Caco-2 (cell line): ENCODE measurements around the gene WDR77. TPM values are rescaled to one million over a fixed set of nuclear protein-coding genes. Genes with fewer than 3 reads are reported as not detected.

Experiments used
- BruUV-seq: library from RNA; stranded (reverse); fragments of 400-500 nt; replicated peaks from 2 replicates; lab custom pipeline; 2021; lab: Mats Ljungman, UMichigan
- CTCF ChIA-PET: fragments of 300-600 bp; sonication (Branson Sonifier 250); formaldehyde crosslinking; loops from one replicate; lab custom pipeline; 2022; ENCODE audit warnings: antibody characterized with exemption; lab: Charles Lee
- POLR2A ChIA-PET: fragments of 300-600 bp; sonication (Branson Sonifier 250); formaldehyde crosslinking; loops from one replicate; lab custom pipeline; 2022; ENCODE audit warnings: antibody characterized with exemption; lab: Charles Lee
- DNase-seq, 2 experiments: peaks; one replicate each; pipeline versions ENCODE4 v3.0.0 to v3.0.0-alpha.2; 2020 to 2022
- H3K27me3 ChIP-seq: replicated peaks from 2 replicates; pipeline ENCODE4 v1.6.0; 2011; ENCODE audit warnings: low read length; ENCODE audit not compliant: control insufficient read depth, insufficient read depth
- H3K36me3 ChIP-seq: 2 replicates; pipeline ENCODE4 v1.5.1; 2011; ENCODE audit warnings: low read length; ENCODE audit not compliant: control insufficient read depth, insufficient read depth
- H3K4me1 ChIP-seq: fragments of 250-450 bp; sonication (Bioruptor Pico); 2 replicates; pipeline ENCODE4 v1.5.1; 2020; ENCODE audit warnings: mild to moderate bottlenecking
- H3K4me3 ChIP-seq: 2 replicates; pipeline ENCODE4 v1.5.1; 2011; ENCODE audit warnings: low read depth, mild to moderate bottlenecking, control low read depth, low read length
- H3K9me3 ChIP-seq: fragments of 250-450 bp; sonication (Bioruptor Pico); 2 replicates; pipeline ENCODE4 v1.5.1; 2020; ENCODE audit warnings: mild to moderate bottlenecking, moderate library complexity
- H3K27ac Mint-ChIP-seq: one replicate; pipeline ENCODE4 v1.8.0; 2022; ENCODE audit warnings: mixed read lengths; ENCODE audit not compliant: unreplicated experiment
- H3K27me3 Mint-ChIP-seq: one replicate; pipeline ENCODE4 v1.8.0; 2022; ENCODE audit warnings: mixed read lengths; ENCODE audit not compliant: insufficient read depth, unreplicated experiment
- H3K36me3 Mint-ChIP-seq: one replicate; pipeline ENCODE4 v1.8.0; 2022; ENCODE audit warnings: mild to moderate bottlenecking, mixed read lengths; ENCODE audit not compliant: insufficient read depth, unreplicated experiment
- H3K4me1 Mint-ChIP-seq: one replicate; pipeline ENCODE4 v1.8.0; 2022; ENCODE audit warnings: low read depth, mixed read lengths; ENCODE audit not compliant: unreplicated experiment
- H3K4me3 Mint-ChIP-seq: one replicate; pipeline ENCODE4 v1.8.0; 2022; ENCODE audit warnings: mild to moderate bottlenecking, moderate library complexity, mixed read lengths; ENCODE audit not compliant: unreplicated experiment
- H3K9me3 Mint-ChIP-seq: one replicate; pipeline ENCODE4 v1.8.0; 2022; ENCODE audit warnings: mixed read lengths; ENCODE audit not compliant: unreplicated experiment
- CTCF ChIP-seq, 2 experiments: fragments of 200-600 bp in 1 of 2; IDR thresholded peaks; 1 replicate in 1 of 2; 2 replicates in 1 of 2; pipeline versions ENCODE4 v1.5.1 to v1.8.0; 2011 to 2022; ENCODE audit warnings: antibody characterized with exemption in 1 of 2, control low read depth in 1 of 2, inconsistent platforms in 1 of 2, low read depth in 1 of 2, low read length in 1 of 2, mild to moderate bottlenecking in 1 of 2, moderate library complexity in 1 of 2; ENCODE audit not compliant: insufficient read depth in 1 of 2, severe bottlenecking in 1 of 2, unreplicated experiment in 1 of 2
- intact Hi-C: fragments of 100-400 bp; cut with micrococcal nuclease; formaldehyde crosslinking; loops from one replicate; pipeline ENCODE4 v1.10.0; 2022; ENCODE audit not compliant: unreplicated experiment
- total RNA-seq: library from RNA; stranded (reverse); gene quantifications from 2 replicates; pipeline ENCODE4 v1.2.3, GENCODE V29; 2022

The WDR77 gene
- total RNA-seq, 1 experiment from 2014 or later: 31.9 TPM

- Mint-ChIP-seq H3K27ac (no peak overlapping the region), H3K4me1 (no peaks in the 10 kb centered on the region), H3K4me3 (no peak overlapping the region), H3K9me3 (no peaks in the 10 kb centered on the region), H3K36me3 (no peaks in the 10 kb centered on the region), H3K27me3 (no peaks in the 10 kb centered on the region)
- H3K9me3 ChIP-seq: no peaks in the 10 kb centered on the region
- no peaks in the 10 kb centered on the region for H3K4me1 ChIP-seq
- intact Hi-C loops: no loop called here
- DNase-seq: no peak
- CTCF ChIA-PET: no interaction called here
- no peak overlapping the region for H3K4me3 ChIP-seq
- no peaks in the 10 kb centered on the region for H3K27me3 ChIP-seq
- POLR2A ChIA-PET: no interaction called here
- TF ChIP-seq CTCF (IDR thresholded peaks at IDR 0.05; ENCODE audit: insufficient read depth in 1 of 2, low read depth in 1 of 2, low read length in 1 of 2, severe bottlenecking in 1 of 2, unreplicated experiment in 1 of 2): no peak
- no peaks in the 10 kb centered on the region for H3K36me3 ChIP-seq
- no TSS peak for BruUV-seq
These were observed 25.5 kb upstream of the WDR77 start for GRCh38 chr1:111474521-111474920.

- TF ChIP-seq CTCF (IDR thresholded peaks at IDR 0.05; ENCODE audit: insufficient read depth in 1 of 2, low read depth in 1 of 2, low read length in 1 of 2, severe bottlenecking in 1 of 2, unreplicated experiment in 1 of 2): no peak
- no TSS peak for BruUV-seq
- Histone ChIP-seq H3K36me3 (no peaks in the 10 kb centered on the region), H3K4me1 (no peaks in the 10 kb centered on the region), H3K9me3 (no peaks in the 10 kb centered on the region), H3K27me3 (no peaks in the 10 kb centered on the region), H3K4me3 (no peak overlapping the region)
- Mint-ChIP-seq H3K9me3 (no peaks in the 10 kb centered on the region), H3K27ac (no peak overlapping the region), H3K36me3 (no peaks in the 10 kb centered on the region), H3K4me1 (no peaks in the 10 kb centered on the region), H3K27me3 (no peaks in the 10 kb centered on the region), H3K4me3 (no peak overlapping the region)
- no peak for DNase-seq
- ChIA-PET CTCF (no interaction called here), POLR2A (no interaction called here)
- intact Hi-C loops: no loop called here
These were observed 25.1 kb upstream of the WDR77 start for GRCh38 chr1:111474106-111474505.

GRCh38 chr1:111471538-111471937 lies 22.5 kb upstream of the WDR77 start:
- TF ChIP-seq CTCF (IDR thresholded peaks at IDR 0.05; ENCODE audit: insufficient read depth in 1 of 2, low read depth in 1 of 2, low read length in 1 of 2, severe bottlenecking in 1 of 2, unreplicated experiment in 1 of 2): no peak

More at GRCh38 chr1:111471538-111471937, 22.5 kb upstream of the WDR77 start:
- Mint-ChIP-seq H3K27me3 (no peaks in the 10 kb centered on the region), H3K36me3 (no peaks in the 10 kb centered on the region), H3K4me3 (no peak overlapping the region), H3K9me3 (no peaks in the 10 kb centered on the region), H3K27ac (no peak overlapping the region), H3K4me1 (no peaks in the 10 kb centered on the region)
- intact Hi-C loops: no loop called here
- Histone ChIP-seq H3K27me3 (no peaks in the 10 kb centered on the region), H3K36me3 (no peaks in the 10 kb centered on the region), H3K9me3 (no peaks in the 10 kb centered on the region), H3K4me3 (no peak overlapping the region), H3K4me1 (no peaks in the 10 kb centered on the region)
- no peak for DNase-seq
- ChIA-PET CTCF (no interaction called here), POLR2A (interaction anchor here (0.6 kb wide), 1 partner anchor 177 kb away, joined by 4 read pairs; no protein-coding TSS in a partner anchor)
- no TSS peak for BruUV-seq
